Breast epithelium (tissue), 4 donors: Measurements from ENCODE around the gene FAM180A. TPM values are rescaled to one million over a fixed set of nuclear protein-coding genes. Genes with fewer than 3 reads are reported as not detected.

Experiments
- DNase-seq, 2 donors: peaks; one replicate each; pipeline ENCODE4 v3.0.0-alpha.2; 2019; ENCODE audit warnings: low spot score in 2 of 2
- H3K27ac ChIP-seq, 2 donors: fragments of 200-600 bp; sonication (generic) in 1 of 2; one replicate each; pipeline ENCODE4 v1.5.1; 2016 to 2019; ENCODE audit warnings: mild to moderate bottlenecking in 1 of 2
- H3K27me3 ChIP-seq, 2 donors: fragments of 200-600 bp; sonication (generic) in 1 of 2; one replicate each; pipeline versions ENCODE4 v1.5.1 to v1.6.0; 2017 to 2019; ENCODE audit warnings: control low read depth in 1 of 2, mild to moderate bottlenecking in 1 of 2
- H3K36me3 ChIP-seq: fragments of 200-600 bp; one replicate; pipeline ENCODE4 v1.5.1; 2019
- H3K4me1 ChIP-seq, 2 donors: fragments of 200-600 bp; sonication (generic); one replicate each; pipeline ENCODE4 v1.5.1; 2016 to 2019; ENCODE audit warnings: control low read depth in 1 of 2
- H3K4me3 ChIP-seq, 3 donors: fragments of 200-600 bp; sonication (generic); 1 replicate in 2 of 3; 2 replicates in 1 of 3; pipeline ENCODE4 v1.5.1; 2016 to 2019; ENCODE audit warnings: mild to moderate bottlenecking in 3 of 3, moderate library complexity in 2 of 3
- H3K9me3 ChIP-seq, 2 donors: fragments of 200-600 bp; sonication (generic) in 1 of 2; one replicate each; pipeline ENCODE4 v1.5.1; 2016 to 2019; ENCODE audit warnings: control low read depth in 1 of 2
- CTCF ChIP-seq, 3 donors: fragments of 450-650 bp; IDR thresholded peaks; one replicate each; pipeline ENCODE4 v1.5.1; 2016 to 2017; ENCODE audit warnings: antibody characterized with exemption in 3 of 3, mild to moderate bottlenecking in 3 of 3, moderate library complexity in 3 of 3
- POLR2A ChIP-seq: fragments of 450-650 bp; IDR thresholded peaks from one replicate; pipeline ENCODE4 v1.6.1; 2016; ENCODE audit warnings: antibody characterized with exemption, mild to moderate bottlenecking, moderate library complexity
- POLR2AphosphoS5 ChIP-seq, 3 donors: sonication (generic); formaldehyde crosslinking; IDR thresholded peaks; one replicate each; pipeline ENCODE4 v1.6.1; 2017; ENCODE audit warnings: antibody characterized with exemption in 3 of 3
- intact Hi-C: fragments of 100-400 bp; cut with DNase I; formaldehyde crosslinking; loops from one replicate; pipeline ENCODE4 v1.15.1; 2023; ENCODE audit warnings: low total_unique reads
- total RNA-seq, 3 donors: library from RNA; depleted of rRNA; stranded (reverse); fragments of >200 nt; gene quantifications; one replicate each; pipeline ENCODE4 v1.1.0, GENCODE V29; 2016

The FAM180A gene
- total RNA-seq, 3 donors from 2014 or later, result 5.2 to 11.9 (median 9.1) TPM

DNA sequence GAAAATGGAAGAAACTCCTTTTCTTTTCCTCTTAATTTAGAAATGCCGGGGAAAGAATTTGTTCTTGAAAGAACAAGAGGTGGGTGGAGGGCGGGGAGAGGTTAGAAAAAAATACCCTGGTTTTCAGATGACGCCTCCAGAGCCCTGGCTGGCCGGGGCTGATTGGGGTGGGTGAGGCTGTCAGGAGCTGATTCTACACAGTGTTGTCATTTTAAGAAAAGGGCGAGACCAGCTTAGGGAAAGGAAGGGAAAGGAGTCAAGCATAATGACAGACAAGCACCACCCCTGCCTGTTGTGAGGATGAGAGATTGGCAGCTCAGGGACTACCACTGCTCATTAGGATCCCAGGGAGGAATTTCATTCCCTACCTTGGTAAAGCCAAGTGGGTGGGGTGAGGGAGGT, 9.9 kb upstream of the FAM180A start:
- DNase-seq, result peak in 1 of 2 donors; percentile 83
- intact Hi-C loops, result no loop called here
- TF ChIP-seq POLR2AphosphoS5 (IDR thresholded peaks at IDR 0.05) (no peak), POLR2A (no peak), CTCF (IDR thresholded peaks at IDR 0.05) (no peak)
- H3K36me3 ChIP-seq, result no peaks in the 10 kb centered on the region
- H3K4me3 ChIP-seq, result peak overlapping the region; percentile 0 to 55 (median 23)
- no peaks in the 10 kb centered on the region for H3K27me3 ChIP-seq
- no peaks in the 10 kb centered on the region for H3K9me3 ChIP-seq
- no peaks in the 10 kb centered on the region for H3K4me1 ChIP-seq
- H3K27ac ChIP-seq, result peak overlapping the region; percentile 91 to 94

- Histone ChIP-seq H3K4me1 (no peaks in the 10 kb centered on the region), H3K9me3 (no peaks in the 10 kb centered on the region), H3K27ac (peak overlapping the region; percentile 91 to 94), H3K36me3 (no peaks in the 10 kb centered on the region), H3K27me3 (no peaks in the 10 kb centered on the region), H3K4me3 (peak overlapping the region; percentile 0 to 55 (median 23))
- TF ChIP-seq POLR2AphosphoS5 (IDR thresholded peaks at IDR 0.05) (no peak), CTCF (IDR thresholded peaks at IDR 0.05) (no peak), POLR2A (no peak)
- peak in 1 of 2 donors; percentile 90 for DNase-seq
- intact Hi-C loops, result no loop called here
These were observed 9.3 kb upstream of the FAM180A start for GRCh38 chr7:135757719-135758411.

DNA sequence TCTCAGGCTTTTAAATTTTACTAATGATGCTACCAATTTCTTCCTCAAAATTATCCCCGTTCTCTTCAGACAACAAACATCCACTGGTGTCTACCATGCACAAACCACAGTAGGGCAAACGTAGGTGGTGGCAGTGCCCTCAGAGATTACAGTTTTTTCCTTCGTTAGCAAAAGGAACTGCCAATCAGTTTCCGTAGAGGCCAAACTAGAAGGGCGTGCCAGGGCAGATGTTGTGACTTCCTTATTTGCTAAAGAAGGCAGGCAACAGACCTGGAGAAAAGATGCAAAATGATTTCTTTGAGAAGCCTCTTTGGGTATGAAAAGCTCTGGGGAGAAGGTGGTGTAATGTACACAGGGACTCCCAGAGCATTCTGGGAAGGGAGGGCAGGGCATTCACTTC, 7.6 kb upstream of the FAM180A start:
- Histone ChIP-seq H3K27me3 (no peaks in the 10 kb centered on the region), H3K27ac (no peak overlapping the region), H3K4me1 (no peaks in the 10 kb centered on the region), H3K36me3 (no peaks in the 10 kb centered on the region), H3K9me3 (no peaks in the 10 kb centered on the region), H3K4me3 (no peak overlapping the region)
- no peak for DNase-seq
- intact Hi-C loops, result no loop called here
- TF ChIP-seq POLR2AphosphoS5 (IDR thresholded peaks at IDR 0.05) (no peak), CTCF (IDR thresholded peaks at IDR 0.05) (no peak), POLR2A (no peak)

- H3K36me3 ChIP-seq, result no peaks in the 10 kb centered on the region
- H3K4me3 ChIP-seq, result no peak overlapping the region
- no peaks in the 10 kb centered on the region for H3K9me3 ChIP-seq
- DNase-seq, result no peak
- no peak overlapping the region for H3K27ac ChIP-seq
- no peaks in the 10 kb centered on the region for H3K27me3 ChIP-seq
- no peaks in the 10 kb centered on the region for H3K4me1 ChIP-seq
- TF ChIP-seq CTCF (IDR thresholded peaks at IDR 0.05), result no peak
- TF ChIP-seq POLR2AphosphoS5 (IDR thresholded peaks at IDR 0.05), result no peak
- no peak for TF ChIP-seq POLR2A
- intact Hi-C loops, result no loop called here
These were observed 6.7 kb upstream of the FAM180A start for GRCh38 chr7:135755351-135755753.

DNA sequence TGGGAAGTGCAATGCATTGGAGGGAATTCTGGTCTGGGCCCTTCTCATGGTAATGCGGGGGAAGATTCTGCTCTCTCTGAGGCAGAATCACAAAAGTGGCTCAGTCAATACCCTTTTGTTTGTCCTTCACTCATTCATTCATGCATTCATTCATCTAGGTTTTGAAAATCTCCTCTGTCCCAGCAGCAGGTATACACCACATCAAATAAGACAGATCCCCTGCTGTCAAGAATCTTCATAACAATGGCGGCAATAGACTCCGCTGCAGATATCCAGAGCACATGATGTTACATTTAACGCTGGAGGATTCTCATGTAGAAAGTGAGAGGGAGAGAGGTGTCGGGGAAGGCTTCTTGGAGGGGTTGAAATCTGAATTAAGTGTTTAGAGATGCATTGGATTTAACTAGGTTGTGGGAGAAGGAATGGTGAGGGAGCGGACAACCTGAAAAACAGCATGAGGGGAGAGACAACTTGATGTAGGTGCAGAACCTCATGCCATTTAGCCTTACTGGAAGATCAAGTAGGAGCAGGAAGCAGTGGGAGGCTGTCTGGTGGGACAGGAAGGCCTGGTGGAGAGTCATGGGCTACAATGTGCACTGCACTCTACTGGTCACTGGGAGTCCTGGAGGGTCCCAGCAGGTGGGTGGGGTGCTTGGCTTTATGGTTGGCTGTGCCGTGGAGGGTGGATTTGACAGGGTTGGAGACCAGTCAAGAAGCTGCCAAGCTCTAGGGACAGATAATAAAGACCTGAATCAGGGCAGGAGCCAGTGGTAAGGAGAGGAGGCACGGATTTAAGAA, 5.2 kb upstream of the FAM180A start:
- Histone ChIP-seq H3K9me3 (no peaks in the 10 kb centered on the region), H3K36me3 (no peaks in the 10 kb centered on the region), H3K4me1 (no peaks in the 10 kb centered on the region), H3K27ac (no peak overlapping the region), H3K27me3 (no peaks in the 10 kb centered on the region), H3K4me3 (no peak overlapping the region)
- intact Hi-C loops, result no loop called here
- TF ChIP-seq POLR2AphosphoS5 (IDR thresholded peaks at IDR 0.05) (no peak), POLR2A (no peak), CTCF (IDR thresholded peaks at IDR 0.05) (no peak)
- DNase-seq, result no peak
